ENCODE measurements around the gene PHF21A.

DNA sequence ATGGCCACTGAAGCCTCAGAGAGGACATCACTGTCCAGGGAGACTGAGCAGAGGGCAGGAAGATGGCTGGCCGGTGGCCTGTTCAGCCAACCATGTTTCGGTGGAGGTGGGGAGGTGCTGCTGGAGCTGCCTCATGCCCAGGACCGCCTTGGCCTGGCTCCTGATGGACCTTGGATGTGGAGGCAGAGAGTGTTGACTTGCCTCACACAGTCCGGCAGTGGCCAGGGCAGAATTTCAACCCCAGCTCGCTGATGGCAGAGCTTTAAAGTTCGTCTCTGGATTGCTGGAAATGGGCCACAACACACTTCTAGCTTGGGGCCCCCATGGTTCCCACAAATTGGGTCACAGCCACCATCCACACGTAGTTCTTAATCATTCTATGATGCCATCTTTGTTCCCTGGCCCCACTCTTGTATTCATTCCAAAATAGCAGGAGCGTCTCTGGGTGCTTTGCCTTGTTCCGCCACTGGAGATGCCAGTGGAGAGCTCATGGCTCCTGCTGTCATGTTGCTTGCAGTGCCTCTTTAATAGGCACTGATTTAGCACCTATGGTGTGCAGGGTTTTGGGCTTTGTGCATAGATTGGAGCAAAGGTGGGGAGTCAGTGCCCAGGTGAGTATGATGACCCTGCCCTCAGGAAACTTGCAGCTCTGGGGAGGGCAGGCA, 230.2 kb downstream of the PHF21A start:
- peak; percentile 7 to 21 (median 8); a peak in 2 of 4 replicates for TF ChIP-seq CTCF (IDR thresholded peaks at IDR 0.05; ENCODE audit: control extremely low read depth in 1 of 3, insufficient read depth in 1 of 3, low read depth in 1 of 3, low read length in 3 of 3)
- no peak for TF ChIP-seq CHD1 (IDR thresholded peaks at IDR 0.05; ENCODE audit: low read depth, low read length)
- TF ChIP-seq YY1 (IDR thresholded peaks at IDR 0.05; ENCODE audit: low read depth, low read length), result no peak
- no peak for TF ChIP-seq POLR2A (IDR thresholded peaks at IDR 0.05; ENCODE audit: control extremely low read depth in 1 of 2, low read depth in 2 of 2, low read length in 2 of 2)
- TF ChIP-seq SP2 (IDR thresholded peaks at IDR 0.05; ENCODE audit: low read length), result no peak
- TF ChIP-seq KDM5A (IDR thresholded peaks at IDR 0.05; ENCODE audit: low read length), result no peak
- no peak for TF ChIP-seq TAF1 (IDR thresholded peaks at IDR 0.05; ENCODE audit: low read depth, low read length)
- no peak for TF ChIP-seq GABPA (IDR thresholded peaks at IDR 0.05; ENCODE audit: borderline replicate concordance, insufficient read depth, low read length)
- TF ChIP-seq CREB1 (IDR thresholded peaks at IDR 0.05), result no peak
- TF ChIP-seq JUN (IDR thresholded peaks at IDR 0.05; ENCODE audit: low read depth, low read length), result no peak
- TF ChIP-seq ZNF274 (IDR thresholded peaks at IDR 0.05; ENCODE audit: borderline replicate concordance, extremely low read depth, low read length), result no peak
